Measurements from ENCODE around the gene ZBTB8OS.

ZBTB8OS gene

GRCh38 chr1:32606565-32607371 lies 43.6 kb downstream of the ZBTB8OS start:
- no peak for DNase-seq

GRCh38 chr1:32605711-32606424 lies 44.5 kb downstream of the ZBTB8OS start:
- no peak for DNase-seq

- no peak for DNase-seq
Measured at GRCh38 chr1:32600034-32600433, 50.3 kb downstream of the ZBTB8OS start.

- DNase-seq, result no peak
Measured at GRCh38 chr1:32592943-32593342, 57.4 kb downstream of the ZBTB8OS start.

GRCh38 chr1:32580348-32581017 lies 69.9 kb downstream of the ZBTB8OS start:
- no peak for DNase-seq

Measured in stimulated activated CD8-positive, alpha-beta memory T cell treated with anti-CD3 and anti-CD28 coated beads, Interleukin-4, amount 100 ng/mL, for 48 hours (primary cell).